Right lobe of liver (tissue), 4 donors: Measurements from ENCODE around the gene RPP25L.

Experiments
- POLR2A ChIP-seq: fragments of 450-650 bp; IDR thresholded peaks from one replicate; pipeline ENCODE4 v1.6.1; 2017; ENCODE audit warnings: antibody characterized with exemption, mild to moderate bottlenecking
- TF ChIP-seq, protein P1 (sequence below), 4 donors: fragments of 200-600 bp in 3 of 4; fragments of 450-650 bp in 1 of 4; IDR thresholded peaks; one replicate each; pipeline versions ENCODE4 v1.5.1 to v1.8.0; 2016 to 2022; ENCODE audit warnings: antibody characterized with exemption in 4 of 4, mild to moderate bottlenecking in 2 of 4
- donor health status: DM: no; HTN: no; CAD: no.
- donor health status: DM: no; HTN: no; CAD: no.
- donor health status: DM: no; HTN: yes; CAD: no.

DNA sequence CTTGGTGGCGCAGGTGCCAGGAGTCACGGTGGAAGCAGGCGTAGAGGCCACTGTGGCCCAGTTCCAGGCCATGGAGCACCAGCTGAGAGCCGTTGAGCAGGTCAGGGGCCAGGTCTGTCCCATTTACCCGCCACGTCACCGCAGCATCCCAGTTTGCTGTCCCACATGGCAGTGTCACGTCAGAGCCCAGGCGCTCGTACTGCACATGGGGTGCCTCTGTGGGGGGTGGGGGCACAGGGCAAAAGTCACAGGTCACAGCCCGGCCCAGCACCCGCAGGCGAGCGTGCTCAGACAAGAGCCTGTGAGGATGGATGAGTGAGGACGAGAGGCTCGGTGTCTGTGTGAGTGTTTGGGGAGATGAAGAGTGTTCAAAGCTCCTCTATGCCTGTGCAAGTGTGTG, 47.3 kb downstream of the RPP25L start:
- TF ChIP-seq, protein P1, sequence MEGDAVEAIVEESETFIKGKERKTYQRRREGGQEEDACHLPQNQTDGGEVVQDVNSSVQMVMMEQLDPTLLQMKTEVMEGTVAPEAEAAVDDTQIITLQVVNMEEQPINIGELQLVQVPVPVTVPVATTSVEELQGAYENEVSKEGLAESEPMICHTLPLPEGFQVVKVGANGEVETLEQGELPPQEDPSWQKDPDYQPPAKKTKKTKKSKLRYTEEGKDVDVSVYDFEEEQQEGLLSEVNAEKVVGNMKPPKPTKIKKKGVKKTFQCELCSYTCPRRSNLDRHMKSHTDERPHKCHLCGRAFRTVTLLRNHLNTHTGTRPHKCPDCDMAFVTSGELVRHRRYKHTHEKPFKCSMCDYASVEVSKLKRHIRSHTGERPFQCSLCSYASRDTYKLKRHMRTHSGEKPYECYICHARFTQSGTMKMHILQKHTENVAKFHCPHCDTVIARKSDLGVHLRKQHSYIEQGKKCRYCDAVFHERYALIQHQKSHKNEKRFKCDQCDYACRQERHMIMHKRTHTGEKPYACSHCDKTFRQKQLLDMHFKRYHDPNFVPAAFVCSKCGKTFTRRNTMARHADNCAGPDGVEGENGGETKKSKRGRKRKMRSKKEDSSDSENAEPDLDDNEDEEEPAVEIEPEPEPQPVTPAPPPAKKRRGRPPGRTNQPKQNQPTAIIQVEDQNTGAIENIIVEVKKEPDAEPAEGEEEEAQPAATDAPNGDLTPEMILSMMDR (IDR thresholded peaks at IDR 0.05): no peak
- TF ChIP-seq POLR2A: no peak
